AG09309 (cell line): Measurements from ENCODE around the gene IRAK1.

Experiments
- DNase-seq: peaks from one replicate; pipeline ENCODE4 v3.0.0-alpha.2; 2010; ENCODE audit warnings: low read depth
- H3K4me3 ChIP-seq: 2 replicates; pipeline ENCODE4 v1.5.1; 2011; ENCODE audit warnings: mild to moderate bottlenecking, low read depth, low read length, moderate library complexity; ENCODE audit not compliant: control insufficient read depth
- CTCF ChIP-seq: IDR thresholded peaks from 2 replicates; pipeline ENCODE4 v1.5.1; 2011; ENCODE audit warnings: mild to moderate bottlenecking, low read depth, low read length, inconsistent platforms; ENCODE audit not compliant: insufficient read depth, control insufficient read depth; ENCODE audit errors: missing control alignments

IRAK1 gene

GRCh38 chrX:153968255-153968654 is 51.4 kb downstream of the IRAK1 start:
- no peak for TF ChIP-seq CTCF
- H3K4me3 ChIP-seq, result no peak overlapping the region; the same call in 1 of the 2 replicates
- no peak for DNase-seq

- TF ChIP-seq CTCF, result no peak
- no peak for DNase-seq
- no peak overlapping the region for H3K4me3 ChIP-seq
These were observed 52.0 kb downstream of the IRAK1 start for GRCh38 chrX:153967536-153968224.

GRCh38 chrX:153966841-153967535 is 52.7 kb downstream of the IRAK1 start:
- TF ChIP-seq CTCF, result no peak
- DNase-seq, result no peak
- no peak overlapping the region for H3K4me3 ChIP-seq

GRCh38 chrX:153966283-153966688 is 53.4 kb downstream of the IRAK1 start:
- no peak for TF ChIP-seq CTCF
- no peak overlapping the region for H3K4me3 ChIP-seq
- no peak for DNase-seq

GRCh38 chrX:153965406-153965805 is 54.3 kb downstream of the IRAK1 start:
- no peak for DNase-seq
- no peak overlapping the region for H3K4me3 ChIP-seq
- TF ChIP-seq CTCF, result no peak

- DNase-seq, result no peak
- H3K4me3 ChIP-seq, result no peak overlapping the region
- TF ChIP-seq CTCF, result no peak
These were observed 55.6 kb downstream of the IRAK1 start for GRCh38 chrX:153964105-153964504.
